GM23338 (cell line): ENCODE measurements around the gene KCNMA1. TPM values are rescaled to one million over a fixed set of nuclear protein-coding genes. Genes with fewer than 3 reads are reported as not detected.

ENCODE experiments used
- ATAC-seq: fragments of 200-7000 bp; cut with Tn5 transposase; 3 replicates; pipeline ENCODE4 v1.9.1; 2020
- DNase-seq: peaks from one replicate; pipeline ENCODE4 v3.0.0-alpha.2; 2015; ENCODE audit warnings: low spot score
- H2AFZ ChIP-seq: fragments of 200-600 bp; sonication (generic); 2 replicates; pipeline ENCODE4 v1.8.0; 2016; ENCODE audit warnings: antibody characterized with exemption, mild to moderate bottlenecking, moderate library complexity
- H3F3A ChIP-seq: fragments of 200-600 bp; sonication (generic); replicated peaks from 2 replicates; pipeline ENCODE4 v1.8.0; 2017; ENCODE audit warnings: antibody characterized with exemption, mixed run types, low read depth
- H3K27ac ChIP-seq: fragments of 200-600 bp; sonication (generic); 2 replicates; pipeline ENCODE4 v1.6.1; 2016; ENCODE audit warnings: low read depth
- H3K27me3 ChIP-seq: fragments of 200-600 bp; sonication (generic); 2 replicates; pipeline ENCODE4 v1.8.0; 2016; ENCODE audit warnings: mild to moderate bottlenecking, mixed run types, moderate library complexity; ENCODE audit not compliant: insufficient read depth
- H3K36me3 ChIP-seq: fragments of 200-600 bp; sonication (generic); 2 replicates; pipeline ENCODE4 v1.8.0; 2016; ENCODE audit warnings: mild to moderate bottlenecking; ENCODE audit not compliant: insufficient read depth
- H3K4me1 ChIP-seq: fragments of 200-600 bp; sonication (generic); 2 replicates; pipeline ENCODE4 v1.8.0; 2016; ENCODE audit warnings: mild to moderate bottlenecking, moderate library complexity; ENCODE audit not compliant: insufficient read depth
- H3K4me2 ChIP-seq: fragments of 200-600 bp; sonication (generic); 2 replicates; pipeline ENCODE4 v1.7.1; 2017; ENCODE audit warnings: mixed run types
- H3K4me3 ChIP-seq: fragments of 200-600 bp; sonication (generic); 2 replicates; pipeline ENCODE4 v1.6.1; 2016; ENCODE audit warnings: mixed run types
- H3K79me2 ChIP-seq: fragments of 200-600 bp; sonication (generic); replicated peaks from 2 replicates; pipeline ENCODE4 v1.8.0; 2017; ENCODE audit warnings: mild to moderate bottlenecking; ENCODE audit not compliant: insufficient read depth
- H3K9me2 ChIP-seq: fragments of 200-600 bp; sonication (generic); 2 replicates; pipeline ENCODE4 v1.8.0; 2017; ENCODE audit not compliant: insufficient read depth
- H4K20me1 ChIP-seq: fragments of 200-600 bp; sonication (generic); replicated peaks from 2 replicates; pipeline ENCODE4 v1.8.0; 2017; ENCODE audit warnings: mild to moderate bottlenecking; ENCODE audit not compliant: insufficient read depth
- H3K27ac Mint-ChIP-seq: 2 replicates; pipeline ENCODE4 v1.8.0; 2020; ENCODE audit warnings: inconsistent platforms, mild to moderate bottlenecking, moderate library complexity, mixed read lengths
- H3K27me3 Mint-ChIP-seq: 3 replicates; pipeline ENCODE4 v1.8.0; 2022; ENCODE audit warnings: low read depth, mild to moderate bottlenecking, moderate library complexity, mixed read lengths, inconsistent platforms; ENCODE audit not compliant: insufficient read depth, poor library complexity
- H3K36me3 Mint-ChIP-seq: 3 replicates; pipeline ENCODE4 v1.8.0; 2021; ENCODE audit warnings: low read depth, mild to moderate bottlenecking, inconsistent platforms, moderate library complexity, mixed read lengths
- H3K4me1 Mint-ChIP-seq: 3 replicates; pipeline ENCODE4 v1.8.0; 2020; ENCODE audit warnings: mild to moderate bottlenecking, inconsistent platforms, mixed read lengths
- H3K4me3 Mint-ChIP-seq: 3 replicates; pipeline ENCODE4 v1.8.0; 2021; ENCODE audit warnings: moderate library complexity, mild to moderate bottlenecking, inconsistent platforms, mixed read lengths
- H3K9me3 Mint-ChIP-seq: 3 replicates; pipeline ENCODE4 v1.8.0; 2020; ENCODE audit warnings: moderate library complexity, mild to moderate bottlenecking, inconsistent platforms, mixed read lengths
- ETS1 ChIP-seq: IDR thresholded peaks from 2 replicates; pipeline ENCODE4 v1.6.1; 2016; ENCODE audit warnings: antibody characterized with exemption
- EZH2phosphoT487 ChIP-seq: fragments of 200-600 bp; sonication (generic); IDR thresholded peaks from one replicate; pipeline ENCODE4 v1.8.1; 2018; ENCODE audit warnings: antibody characterized with exemption; ENCODE audit not compliant: unreplicated experiment
- JUNB ChIP-seq: IDR thresholded peaks from one replicate; pipeline ENCODE4 v1.6.1; 2016; ENCODE audit warnings: antibody characterized with exemption; ENCODE audit not compliant: unreplicated experiment
- POLR2AphosphoS5 ChIP-seq: IDR thresholded peaks from 2 replicates; pipeline ENCODE4 v1.6.1; 2016; ENCODE audit warnings: antibody characterized with exemption, low read depth
- REST ChIP-seq: IDR thresholded peaks from one replicate; pipeline ENCODE4 v1.6.1; 2018; ENCODE audit warnings: antibody characterized with exemption; ENCODE audit not compliant: unreplicated experiment
- STAT1 ChIP-seq: IDR thresholded peaks from one replicate; pipeline ENCODE4 v1.6.1; 2016; ENCODE audit warnings: antibody characterized with exemption; ENCODE audit not compliant: unreplicated experiment
- ZNF114 ChIP-seq: fragments of 250-450 bp; sonication (Bioruptor Pico); IDR thresholded peaks from 2 replicates; pipeline ENCODE4 v1.5.0; 2020; ENCODE audit warnings: mild to moderate bottlenecking, moderate library complexity
- ZNF331 ChIP-seq: fragments of 250-450 bp; sonication (Bioruptor Pico); IDR thresholded peaks from 2 replicates; pipeline ENCODE4 v1.5.0; 2020; ENCODE audit warnings: low read depth, mild to moderate bottlenecking, moderate library complexity
- ZNF462 ChIP-seq: fragments of 250-450 bp; sonication (Bioruptor Pico); IDR thresholded peaks from 2 replicates; pipeline ENCODE4 v1.5.0; 2020; ENCODE audit warnings: mild to moderate bottlenecking, moderate library complexity
- polyA plus RNA-seq: library from polyadenylated mRNA; unstranded; fragments of >200 nt; fragmentation: Nextera tagmentation; extraction: Ambion mirVana; gene quantifications from 2 replicates; pipeline ENCODE4 v1.2.1, GENCODE V29; 2016
- total RNA-seq: library from RNA; depleted of rRNA; stranded (reverse); fragments of >200 nt; shearing (Covaris generic); gene quantifications from 2 replicates; pipeline ENCODE4 v1.2.3, GENCODE V29; 2014

The KCNMA1 gene
- total and polyA plus RNA-seq, 2 experiments from 2014 or later = 8.2 to 9.0 TPM

- Histone ChIP-seq H3K36me3 (no peaks in the 10 kb centered on the region), H3F3A (no peaks in the 10 kb centered on the region), H4K20me1 (no peaks in the 10 kb centered on the region), H3K27ac (no peak overlapping the region), H2AFZ (no peak overlapping the region), H3K4me3 (no peak overlapping the region), H3K79me2 (no peaks in the 10 kb centered on the region), H3K4me1 (no peaks in the 10 kb centered on the region; the same call in 1 of the 2 replicates), H3K4me2 (no peak overlapping the region), H3K27me3 (no peaks in the 10 kb centered on the region), H3K9me2 (peaks cover 22% of the 10 kb centered on the region; the same call in 1 of the 2 replicates)
- TF ChIP-seq ZNF114 (CRISPR knock-in tag) (no peak), JUNB (no peak), ETS1 (no peak), REST (no peak), ZNF462 (no peak), EZH2phosphoT487 (no peak), STAT1 (no peak), ZNF331 (CRISPR knock-in tag) (no peak), POLR2AphosphoS5 (no peak)
- Mint-ChIP-seq H3K27me3 (no peaks in the 10 kb centered on the region), H3K9me3 (no peaks in the 10 kb centered on the region), H3K4me1 (peaks cover 3% of the 10 kb centered on the region), H3K27ac (no peak overlapping the region), H3K4me3 (no peak overlapping the region), H3K36me3 (no peaks in the 10 kb centered on the region)
- no peak for DNase-seq
- no peak for ATAC-seq
Measured at GRCh38 chr10:76874176-76874575, 763.4 kb downstream of the KCNMA1 start.
